ENCODE results near the gene ZNF320. TPM values are rescaled to one million over a fixed set of nuclear protein-coding genes. Genes with fewer than 3 reads are reported as not detected.
"Not testable (repeated sequence)": the region's sequence is repeated elsewhere in the genome, so short reads cannot be mapped to it uniquely, and the experiment has no call there.

The ZNF320 gene
- total RNA-seq, 6 donors from 2014 or later: 3.6 to 41.9 (median 10.1) TPM

DNA sequence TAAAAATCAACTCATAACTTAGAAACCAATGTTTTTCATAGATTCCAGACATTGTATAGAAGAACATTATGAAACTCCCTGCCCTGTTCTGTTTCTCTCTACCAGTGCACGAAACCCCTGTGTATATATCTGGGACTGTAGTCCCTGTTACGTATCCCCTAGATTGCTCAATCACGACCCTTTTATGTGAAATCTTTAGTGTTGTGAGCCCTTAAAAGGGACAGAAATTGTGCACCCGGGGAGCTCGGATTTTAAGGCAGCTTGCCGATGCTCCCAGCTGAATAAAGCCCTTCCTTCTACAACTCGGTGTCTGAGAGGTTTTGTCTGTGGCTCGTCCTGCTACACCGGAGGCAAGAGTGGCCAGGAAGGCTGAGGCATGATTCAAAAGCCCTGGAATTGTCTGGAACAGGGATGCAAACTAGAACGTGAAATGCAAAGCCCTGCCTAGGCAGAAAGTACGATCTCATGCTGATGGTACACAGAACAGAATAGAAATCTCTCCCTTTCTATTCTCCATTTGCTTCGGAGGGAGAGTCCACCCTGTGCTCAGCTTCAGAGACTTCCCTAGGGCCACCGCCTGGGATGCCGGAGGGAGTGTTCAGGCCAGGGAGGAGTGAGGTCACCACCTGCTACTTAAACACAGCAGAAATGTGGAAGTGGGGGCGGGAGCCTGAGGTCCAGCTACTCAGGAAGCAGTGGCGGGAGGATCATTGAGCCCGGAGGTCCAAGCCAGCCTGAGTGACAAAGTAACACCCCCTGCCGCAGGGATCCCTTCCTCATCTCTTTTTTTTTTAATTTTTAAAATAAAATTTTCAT, 26.6 kb upstream of the ZNF320 start:
- TF ChIP-seq POLR2A (IDR thresholded peaks at IDR 0.05) (peak in 1 of 4 donors; percentile 14), POLR2AphosphoS5 (IDR thresholded peaks at IDR 0.05) (peak in 1 of 2 donors; percentile 7)
- TF ChIP-seq, protein P1, sequence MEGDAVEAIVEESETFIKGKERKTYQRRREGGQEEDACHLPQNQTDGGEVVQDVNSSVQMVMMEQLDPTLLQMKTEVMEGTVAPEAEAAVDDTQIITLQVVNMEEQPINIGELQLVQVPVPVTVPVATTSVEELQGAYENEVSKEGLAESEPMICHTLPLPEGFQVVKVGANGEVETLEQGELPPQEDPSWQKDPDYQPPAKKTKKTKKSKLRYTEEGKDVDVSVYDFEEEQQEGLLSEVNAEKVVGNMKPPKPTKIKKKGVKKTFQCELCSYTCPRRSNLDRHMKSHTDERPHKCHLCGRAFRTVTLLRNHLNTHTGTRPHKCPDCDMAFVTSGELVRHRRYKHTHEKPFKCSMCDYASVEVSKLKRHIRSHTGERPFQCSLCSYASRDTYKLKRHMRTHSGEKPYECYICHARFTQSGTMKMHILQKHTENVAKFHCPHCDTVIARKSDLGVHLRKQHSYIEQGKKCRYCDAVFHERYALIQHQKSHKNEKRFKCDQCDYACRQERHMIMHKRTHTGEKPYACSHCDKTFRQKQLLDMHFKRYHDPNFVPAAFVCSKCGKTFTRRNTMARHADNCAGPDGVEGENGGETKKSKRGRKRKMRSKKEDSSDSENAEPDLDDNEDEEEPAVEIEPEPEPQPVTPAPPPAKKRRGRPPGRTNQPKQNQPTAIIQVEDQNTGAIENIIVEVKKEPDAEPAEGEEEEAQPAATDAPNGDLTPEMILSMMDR (IDR thresholded peaks at IDR 0.05): no peak

DNA sequence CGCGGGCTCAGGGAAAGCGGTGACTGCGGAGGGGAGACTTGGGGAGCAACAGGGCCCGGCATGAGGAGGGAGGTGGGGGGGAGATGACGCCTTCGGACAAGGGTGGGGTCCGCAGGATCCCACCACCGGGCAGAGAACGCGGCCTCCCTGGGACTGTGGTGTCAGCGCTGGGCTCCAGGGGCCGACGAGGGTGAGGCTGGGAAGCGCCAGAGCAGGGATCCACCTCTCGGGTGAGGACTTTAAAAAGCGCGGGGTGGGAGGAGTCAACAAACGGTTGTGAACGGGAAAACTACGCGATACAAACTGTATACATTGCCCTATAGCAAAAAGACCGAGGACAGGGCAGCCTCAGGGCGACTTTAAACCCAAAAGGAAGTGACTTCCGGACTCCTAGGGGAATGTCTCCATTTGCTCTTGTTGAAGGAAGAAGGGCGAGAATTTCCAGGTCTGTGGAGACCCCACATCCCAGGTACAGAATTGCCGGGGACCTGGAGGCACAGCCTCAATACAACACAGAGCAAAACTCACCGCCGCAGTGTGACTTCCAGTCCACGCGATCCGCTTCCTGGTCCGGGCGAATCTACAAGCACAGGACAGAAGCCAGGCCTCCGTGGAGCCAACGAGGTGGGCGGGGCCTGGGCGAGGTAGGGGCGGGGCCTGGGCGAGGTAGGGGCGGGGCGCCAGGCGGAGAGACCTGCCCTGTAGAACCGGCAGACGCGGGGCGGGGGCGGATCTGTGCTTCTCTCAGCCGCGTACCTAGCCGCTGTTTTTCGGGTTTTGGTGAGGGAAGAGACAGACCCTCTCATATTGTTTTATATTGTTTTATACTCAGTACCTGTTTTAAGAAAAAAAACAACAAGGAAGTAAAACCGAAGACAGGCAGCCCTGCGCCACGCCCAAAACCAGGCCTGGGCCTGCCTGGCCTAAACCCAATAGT, 25.7 kb upstream of the ZNF320 start, which contains the start of gene ZNF888:
TSS of gene ZNF888 (minus strand) at position 588 of the 937 bp plus-strand sequence. CDS start 5,555 bp downstream, outside the sequence.
- H3K27me3 ChIP-seq: no peaks in the 10 kb centered on the region
- TF ChIP-seq EP300 (IDR thresholded peaks at IDR 0.05) (no peak), POLR2A (IDR thresholded peaks at IDR 0.05) (peak in 3 of 4 donors; percentile 42 to 78 (median 44)), POLR2AphosphoS5 (IDR thresholded peaks at IDR 0.05) (peak; percentile 72 to 74)
- TF ChIP-seq, protein P1 (IDR thresholded peaks at IDR 0.05): peak in 1 of 6 experiments; percentile 8
- peaks cover 0 to 11% (median under 1%) of the 10 kb centered on the region in 4 donors for H3K36me3 ChIP-seq
- 1 to 2% methylated on average over 34 to 52 of the region's 55 CpGs for WGBS, 2 donors
- peaks cover 9 to 17% (median 13%) of the 10 kb centered on the region in 4 donors for H3K4me1 ChIP-seq
- ATAC-seq (ENCODE audit: low FRiP score in 2 of 2): peak; percentile 100
- peak within 1 kb of the TSS; percentile 32 to 74 (median 60) for H3K4me3 ChIP-seq
- peak within 1 kb of the TSS; percentile 84 to 88 (median 86) for H3K27ac ChIP-seq
- H3K9me3 ChIP-seq: no peaks in the 10 kb centered on the region
- DNase-seq: peak; percentile 96 to 98

More for the DNA sequence above, 26.6 kb upstream of the ZNF320 start:
- WGBS, 2 donors: 25 to 26% methylated on average over 14 to 18 of the region's 18 CpGs
- peak; percentile 77 to 86 for ATAC-seq (ENCODE audit: low FRiP score in 2 of 2)
- Histone ChIP-seq H3K4me3 (peak overlapping the region in 3 of 4 donors; percentile 58 to 74 (median 63)), H3K27ac (peak overlapping the region; percentile 84 to 88 (median 86)), H3K27me3 (no peaks in the 10 kb centered on the region), H3K9me3 (no peaks in the 10 kb centered on the region), H3K4me1 (peaks cover 9 to 17% (median 13%) of the 10 kb centered on the region in 4 donors), H3K36me3 (peaks cover 0 to 19% (median 7%) of the 10 kb centered on the region in 4 donors)
- peak in 1 of 2 donors; percentile 90 for DNase-seq

GRCh38 chr19:52917531-52917930, 20.1 kb upstream of the ZNF320 start:
- WGBS, 2 donors: 92 to 98% methylated on average over 5 of the region's 5 CpGs
- H3K4me1 ChIP-seq: peaks cover under 1 to 5% (median 3%) of the 10 kb centered on the region in 4 donors
- no peaks in the 10 kb centered on the region for H3K9me3 ChIP-seq
- H3K4me3 ChIP-seq: no peak overlapping the region
- H3K27ac ChIP-seq: no peak overlapping the region
- ATAC-seq (ENCODE audit: low FRiP score in 2 of 2) (no peak), DNase-seq (no peak)
- TF ChIP-seq, protein P1 (IDR thresholded peaks at IDR 0.05): no peak
- TF ChIP-seq POLR2AphosphoS5 (IDR thresholded peaks at IDR 0.05): no peak
- TF ChIP-seq POLR2A (IDR thresholded peaks at IDR 0.05): no peak
- TF ChIP-seq EP300 (IDR thresholded peaks at IDR 0.05): no peak
- H3K27me3 ChIP-seq: no peaks in the 10 kb centered on the region
- H3K36me3 ChIP-seq: peaks cover 0 to 44% (median 18%) of the 10 kb centered on the region in 4 donors

- 100% methylated on average over 1 of the region's 1 CpG for WGBS, 2 donors
- no peak for TF ChIP-seq POLR2AphosphoS5 (IDR thresholded peaks at IDR 0.05)
- TF ChIP-seq, protein P1 (IDR thresholded peaks at IDR 0.05): no peak
- TF ChIP-seq POLR2A (IDR thresholded peaks at IDR 0.05): no peak
- TF ChIP-seq EP300 (IDR thresholded peaks at IDR 0.05): no peak
- H3K27me3 ChIP-seq: no peaks in the 10 kb centered on the region
- no peak for DNase-seq
- no peak overlapping the region for H3K27ac ChIP-seq
- peaks cover 0 to 15% (median 5%) of the 10 kb centered on the region in 4 donors for H3K9me3 ChIP-seq
- no peak for ATAC-seq (ENCODE audit: low FRiP score in 2 of 2)
- H3K36me3 ChIP-seq: peaks cover 12 to 66% (median 30%) of the 10 kb centered on the region in 4 donors
- no peaks in the 10 kb centered on the region for H3K4me1 ChIP-seq
- no peak overlapping the region for H3K4me3 ChIP-seq
These were observed 13.2 kb upstream of the ZNF320 start for GRCh38 chr19:52910648-52911047.

DNA sequence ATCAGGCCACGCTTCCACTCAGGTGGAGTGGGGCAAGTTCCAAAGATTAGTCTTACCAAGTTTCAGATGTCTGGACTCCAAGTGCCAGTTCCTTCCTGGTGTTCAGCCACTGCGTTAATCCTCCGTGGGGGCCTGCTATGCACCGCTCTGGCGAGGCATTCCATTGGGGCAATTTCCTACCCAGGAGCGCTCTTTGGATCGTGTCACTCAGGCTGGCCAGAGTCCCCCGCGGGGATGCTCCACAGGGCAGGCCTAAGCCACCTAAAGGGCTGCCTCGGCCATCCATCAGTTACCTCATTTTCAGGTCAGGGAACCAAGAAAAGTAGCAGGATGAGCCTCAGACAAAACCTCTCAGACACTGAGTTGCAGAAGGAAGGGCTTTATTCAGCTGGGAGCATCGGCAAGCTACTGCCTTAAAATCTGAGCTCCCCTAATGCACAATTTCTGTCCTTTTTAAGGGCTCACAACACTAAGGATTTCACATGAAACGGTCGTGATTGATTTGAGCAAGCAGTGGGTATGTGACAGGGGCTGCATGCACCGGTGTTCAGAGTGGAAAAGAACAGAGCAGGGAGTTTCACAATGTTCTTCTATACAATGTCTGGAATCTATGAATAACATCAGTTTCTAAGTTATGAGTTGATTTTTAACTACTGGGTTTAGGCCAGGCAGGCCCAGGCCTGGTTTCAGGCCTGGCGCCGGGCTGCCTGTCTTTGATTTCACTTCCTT, 6.8 kb upstream of the ZNF320 start:
- Histone ChIP-seq H3K36me3 (peaks cover 7 to 31% (median 15%) of the 10 kb centered on the region in 4 donors), H3K9me3 (peaks cover 0 to 19% (median 8%) of the 10 kb centered on the region in 4 donors)
- H3K27me3 ChIP-seq; H3K4me3 ChIP-seq; H3K27ac ChIP-seq; ATAC-seq (ENCODE audit: low FRiP score in 2 of 2); DNase-seq; H3K4me1 ChIP-seq: not testable (repeated sequence)
- 80 to 84% methylated on average over 13 to 16 of the region's 16 CpGs for WGBS, 2 donors

Data from upper lobe of left lung (tissue), 6 donors.